ENCODE measurements around the gene SUMO1.
"Not testable (repeated sequence)": the region's sequence is repeated elsewhere in the genome, so short reads cannot be mapped to it uniquely, and the experiment has no call there.

SUMO1 gene

DNA sequence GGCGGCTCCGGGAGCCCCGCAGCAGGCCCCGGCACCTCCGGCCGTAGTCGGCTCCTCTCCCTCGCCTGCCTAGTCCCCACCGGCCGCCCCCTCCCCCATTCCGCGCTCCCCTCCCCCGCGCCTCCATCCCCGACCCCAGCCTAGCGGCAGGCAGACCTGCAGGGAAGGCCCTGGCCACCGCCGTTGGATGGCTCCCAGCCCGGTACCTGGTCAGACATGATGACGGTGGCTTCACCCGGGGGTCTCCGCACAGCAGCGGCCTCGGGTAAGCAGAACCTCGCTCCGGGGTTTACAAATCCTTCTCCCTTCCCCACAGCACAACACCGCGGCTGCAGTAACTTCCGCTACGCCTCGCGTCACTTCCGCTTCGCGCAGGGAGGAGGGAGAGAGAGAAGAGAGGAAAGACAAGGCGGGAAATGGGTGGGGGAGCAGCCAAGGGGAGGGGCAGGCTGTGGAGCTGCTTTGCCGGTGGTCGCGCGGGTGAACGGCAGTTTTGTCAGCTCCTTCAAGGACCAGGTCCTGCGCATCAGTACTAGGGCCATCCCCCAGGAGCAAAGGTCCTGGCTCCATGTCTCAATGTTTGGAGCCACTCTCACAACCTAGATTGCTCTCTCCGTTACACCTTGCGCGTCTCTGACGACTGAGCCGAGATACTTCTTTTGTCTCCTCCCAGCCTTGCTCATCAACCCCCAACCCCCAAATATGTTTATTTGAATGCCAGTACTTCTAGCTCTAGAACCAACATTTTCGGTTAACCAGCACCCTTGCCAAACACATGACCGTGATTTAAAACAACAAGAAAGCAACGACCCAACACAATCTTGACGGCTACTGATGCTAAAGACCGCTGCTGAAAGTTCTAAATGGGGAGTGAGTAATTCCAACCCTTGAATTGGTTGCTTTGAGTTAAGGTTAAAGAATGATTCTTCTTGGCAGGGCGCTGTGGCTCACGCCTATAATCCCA is at the start of gene SUMO1:
Gene SUMO1, minus strand, starts transcription at position 364 of the 964 bp plus-strand sequence. Its CDS starts 146 bp downstream, at position 218.
- peak; percentile 79 to 84 for DNase-seq (ENCODE audit: low read depth in 2 of 2)

DNA sequence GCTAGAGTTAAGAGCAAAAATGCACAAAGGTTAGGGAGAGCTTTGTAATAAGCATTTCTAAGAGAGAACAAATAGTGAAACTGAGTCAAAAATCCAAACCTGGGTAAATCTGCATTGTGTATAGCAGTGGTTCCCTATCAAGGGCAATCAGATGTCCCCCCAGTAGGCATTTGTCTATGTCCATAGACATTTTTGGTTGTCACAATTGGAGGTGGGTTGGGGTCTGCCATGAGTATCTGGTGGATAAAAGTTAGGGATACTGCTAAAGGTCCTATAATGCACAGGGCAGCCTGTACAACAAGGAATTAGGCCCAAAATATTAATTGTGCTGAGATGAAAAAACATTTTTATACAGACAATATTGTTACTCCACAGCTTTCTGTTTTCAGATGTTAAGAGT is 48.2 kb upstream of the SUMO1 start:
- no peak for DNase-seq (ENCODE audit: low read depth in 2 of 2)

DNA sequence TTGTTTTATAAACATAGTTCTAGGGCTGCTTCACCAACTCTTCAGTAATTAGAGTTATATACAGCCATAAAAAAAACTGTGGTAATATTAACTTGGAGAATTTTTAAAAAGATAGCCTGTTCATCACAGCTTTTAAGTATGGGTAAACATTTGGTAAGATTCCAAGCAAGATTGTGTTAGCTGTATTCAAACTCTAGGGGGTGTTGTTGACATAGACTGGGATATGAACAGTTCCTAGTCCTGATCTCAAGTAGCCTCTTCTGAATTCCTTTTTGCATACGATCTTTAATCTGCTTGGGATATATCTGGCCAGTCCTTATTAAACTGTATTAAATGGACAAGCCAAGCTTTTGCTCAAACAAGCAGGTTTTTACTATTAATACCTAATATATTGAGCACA is 40.5 kb upstream of the SUMO1 start:
- DNase-seq (ENCODE audit: low read depth in 2 of 2): no peak

DNA sequence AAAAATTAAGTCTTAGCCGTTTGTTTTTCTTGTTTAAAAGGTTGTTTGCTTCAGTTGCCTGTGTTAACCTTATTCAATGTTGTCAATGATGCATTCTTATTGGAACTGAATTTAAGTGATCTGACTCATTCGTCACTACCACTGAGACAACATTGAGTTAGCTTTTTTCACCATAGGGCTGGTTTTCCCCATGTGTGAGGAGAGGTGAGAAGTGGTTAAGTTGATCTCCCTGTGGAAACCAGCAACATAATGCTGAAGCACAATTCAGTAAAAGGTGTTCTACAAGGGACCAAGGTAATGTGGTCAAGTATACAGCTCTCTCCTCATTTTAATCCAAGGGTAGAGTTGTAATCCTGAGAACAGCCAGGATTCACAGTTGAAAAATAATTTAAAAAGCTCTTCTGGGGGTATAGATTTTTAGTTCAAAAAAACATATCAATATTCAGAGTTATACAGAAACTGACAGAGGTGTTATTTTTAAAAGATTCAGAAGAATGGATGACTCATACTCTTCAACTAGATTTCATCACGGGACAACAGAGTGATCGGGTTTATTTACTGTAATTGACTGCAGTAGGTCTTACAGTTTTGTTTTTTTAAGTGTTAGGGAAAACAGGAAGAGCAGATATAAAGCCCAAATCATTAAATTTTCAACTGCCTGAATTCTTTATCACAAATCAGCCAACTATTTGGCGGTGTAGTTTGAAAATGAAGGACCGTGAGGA is 39.8 kb upstream of the SUMO1 start:
- no peak for DNase-seq (ENCODE audit: low read depth in 2 of 2)

DNA sequence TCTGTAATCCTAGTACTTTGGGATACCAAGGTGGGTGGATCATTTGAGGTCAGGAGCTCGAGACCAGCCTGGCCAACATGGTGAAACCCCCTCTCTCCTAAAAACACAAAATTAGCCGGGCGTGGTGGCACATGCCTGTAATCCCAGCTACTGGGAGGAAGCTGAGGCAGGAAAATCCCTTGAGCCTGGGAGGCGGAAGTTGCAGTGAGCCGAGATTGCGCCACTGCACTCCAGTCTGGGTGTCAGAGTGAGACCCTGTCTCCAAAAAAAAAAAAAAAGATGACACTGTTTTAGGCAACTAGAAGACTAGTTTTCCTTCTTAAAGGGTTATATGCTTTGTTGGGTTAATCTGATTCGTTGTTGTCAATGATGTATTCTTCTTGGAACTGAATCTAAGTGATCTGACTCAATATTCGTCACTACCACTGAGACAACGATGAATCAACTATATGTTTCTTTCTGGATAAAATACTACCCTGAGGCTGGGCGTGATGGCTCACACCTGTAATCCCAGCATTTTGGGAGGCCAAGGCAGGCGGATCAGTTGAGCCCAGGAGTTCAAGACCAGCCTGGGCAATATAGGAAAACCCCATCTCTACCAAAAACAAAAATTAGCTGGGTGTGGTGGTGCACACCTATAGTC is 37.8 kb upstream of the SUMO1 start:
- DNase-seq (ENCODE audit: low read depth in 2 of 2): not testable (repeated sequence)

DNA sequence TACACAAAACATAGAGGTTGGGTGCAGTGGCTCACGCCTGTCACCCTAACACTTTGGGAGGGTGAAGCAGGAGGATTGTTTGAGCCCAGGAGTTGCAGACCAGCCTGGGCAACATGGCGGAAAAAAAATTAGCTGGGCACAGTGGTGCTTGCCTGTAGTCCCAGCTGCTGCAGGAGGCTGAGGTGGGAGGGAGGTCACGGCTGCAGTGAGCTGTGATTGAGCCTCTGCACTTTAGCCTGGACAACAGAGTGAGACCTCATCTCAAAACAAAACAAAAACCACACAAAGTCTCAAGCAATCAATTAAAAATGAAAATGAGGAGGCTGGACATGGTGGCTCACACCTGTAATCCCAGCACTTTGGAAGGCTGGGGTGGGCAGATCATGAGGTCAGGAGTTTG is 32.1 kb upstream of the SUMO1 start:
- DNase-seq (ENCODE audit: low read depth in 2 of 2): no peak

DNA sequence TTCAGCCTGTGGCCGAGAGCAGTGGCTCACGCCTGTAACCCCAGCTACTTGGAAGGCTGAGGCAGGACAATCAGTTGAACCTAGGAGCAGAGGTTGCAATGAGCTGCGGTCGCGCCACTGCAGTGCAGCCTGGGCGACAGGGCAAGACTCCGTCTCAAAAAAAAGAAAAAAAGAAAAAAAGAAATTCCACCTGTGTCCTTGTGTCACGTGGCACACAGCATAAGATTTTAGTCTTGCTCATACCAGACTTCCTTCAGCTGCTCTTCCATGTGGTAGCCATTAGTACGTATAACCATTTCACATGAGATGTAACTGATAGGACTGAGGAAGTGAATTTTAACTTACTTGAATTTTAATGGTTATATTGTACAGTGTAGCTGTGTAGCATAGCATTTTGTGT is 31.2 kb upstream of the SUMO1 start:
- DNase-seq (ENCODE audit: low read depth in 2 of 2): no peak

DNA sequence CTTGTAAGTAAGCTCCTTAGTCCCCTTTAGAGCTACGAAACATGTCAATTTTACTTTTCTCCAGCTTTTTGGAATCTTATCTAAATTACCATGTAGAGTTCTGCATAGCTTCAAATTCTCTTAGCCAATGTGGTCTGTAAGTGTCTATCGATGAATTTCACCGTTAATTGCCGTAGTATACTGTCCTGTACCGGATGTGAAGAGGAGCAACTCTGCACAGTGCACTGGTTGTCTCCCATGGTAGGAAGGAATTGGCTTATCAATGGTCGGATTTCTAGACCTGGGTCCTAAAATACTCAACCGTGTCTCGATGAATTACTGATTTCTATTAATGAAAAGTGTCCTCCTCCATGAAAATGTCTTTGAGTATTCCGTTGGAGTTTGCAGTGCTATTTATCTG is 29.1 kb upstream of the SUMO1 start:
- no peak for DNase-seq (ENCODE audit: low read depth in 2 of 2)

DNA sequence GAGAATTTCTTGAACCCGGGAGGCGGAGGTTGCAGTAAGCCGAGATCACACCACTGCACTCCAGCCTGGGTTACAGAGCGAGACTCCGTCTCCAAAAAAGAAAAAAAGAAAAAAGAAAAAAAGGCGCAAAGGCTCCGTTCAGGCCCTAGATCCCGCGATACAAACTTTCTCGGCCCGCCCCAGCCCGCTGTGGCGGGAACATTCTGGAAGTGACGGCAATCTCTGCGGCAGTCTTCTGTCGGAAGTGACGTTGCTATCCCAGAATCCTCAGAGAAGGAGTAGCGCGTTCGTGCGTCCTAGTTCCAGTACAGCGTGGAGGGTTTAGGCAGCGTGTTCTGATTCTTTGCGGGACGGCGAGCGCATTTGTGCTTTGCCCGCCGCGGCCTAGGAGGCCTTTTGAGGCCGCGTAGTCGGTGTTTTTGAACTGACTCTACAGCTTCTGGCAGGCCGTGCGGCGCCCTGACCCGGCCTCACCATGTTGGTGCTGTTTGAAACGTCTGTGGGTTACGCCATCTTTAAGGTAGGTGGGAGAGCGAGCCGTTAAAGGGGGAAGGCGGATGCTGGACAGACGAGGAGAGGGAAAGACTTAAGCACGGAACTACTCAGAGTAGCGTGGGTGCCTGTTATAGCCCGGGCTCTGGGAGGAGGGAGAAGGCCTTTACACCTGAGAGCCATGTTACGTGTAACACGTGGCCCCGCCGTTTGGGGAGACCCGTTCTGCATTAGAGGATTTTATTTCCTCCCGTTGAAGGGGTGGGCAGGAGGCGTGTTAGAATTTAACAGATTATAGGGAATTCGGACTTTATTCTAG is 27.3 kb upstream of the SUMO1 start, which contains the start of gene NOP58:
Gene NOP58, plus strand, starts transcription at position 297 of the 811 bp plus-strand sequence. Its CDS starts 179 bp downstream, at position 476.
- DNase-seq (ENCODE audit: low read depth in 2 of 2): peak; percentile 77 to 84

DNA sequence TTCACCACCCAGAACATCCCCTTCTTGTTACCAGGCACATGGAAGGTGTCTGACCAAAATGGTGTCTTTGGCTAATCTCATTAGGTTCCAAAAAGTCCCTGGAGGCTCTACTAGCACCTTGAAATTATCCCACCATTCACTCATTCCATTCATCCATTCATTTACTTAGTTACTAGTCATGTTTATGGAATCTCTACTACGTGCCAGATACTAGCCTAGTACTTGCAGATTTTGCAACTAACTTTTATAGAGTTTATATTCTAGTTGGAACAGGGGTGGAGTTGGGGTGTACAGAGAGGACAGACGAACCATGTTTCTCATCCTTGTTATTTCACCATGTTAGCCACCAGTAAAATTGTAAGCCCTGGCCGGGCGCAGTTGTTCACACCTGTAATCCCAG is 23.1 kb upstream of the SUMO1 start:
- DNase-seq (ENCODE audit: low read depth in 2 of 2): no peak

DNA sequence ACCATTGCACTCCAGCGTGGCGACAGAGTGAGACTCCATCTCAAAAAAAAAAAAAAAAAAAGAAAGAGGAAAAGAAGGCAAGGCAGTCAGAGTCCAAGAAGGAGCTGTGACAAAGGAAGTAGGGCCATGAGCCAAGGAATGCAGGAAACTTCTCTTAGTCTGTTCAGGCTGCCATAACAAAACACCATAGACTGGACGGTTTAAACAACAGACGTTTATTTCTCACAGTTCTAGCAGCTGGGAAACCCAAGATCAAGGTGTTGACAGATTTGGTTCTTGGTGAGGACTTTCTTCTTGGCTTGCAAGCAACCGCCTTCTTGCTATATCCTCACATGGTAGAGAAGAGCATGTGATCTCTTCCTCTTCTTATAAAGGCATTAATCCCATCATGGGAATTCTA is 13.1 kb upstream of the SUMO1 start:
- DNase-seq (ENCODE audit: low read depth in 2 of 2): no peak

DNA sequence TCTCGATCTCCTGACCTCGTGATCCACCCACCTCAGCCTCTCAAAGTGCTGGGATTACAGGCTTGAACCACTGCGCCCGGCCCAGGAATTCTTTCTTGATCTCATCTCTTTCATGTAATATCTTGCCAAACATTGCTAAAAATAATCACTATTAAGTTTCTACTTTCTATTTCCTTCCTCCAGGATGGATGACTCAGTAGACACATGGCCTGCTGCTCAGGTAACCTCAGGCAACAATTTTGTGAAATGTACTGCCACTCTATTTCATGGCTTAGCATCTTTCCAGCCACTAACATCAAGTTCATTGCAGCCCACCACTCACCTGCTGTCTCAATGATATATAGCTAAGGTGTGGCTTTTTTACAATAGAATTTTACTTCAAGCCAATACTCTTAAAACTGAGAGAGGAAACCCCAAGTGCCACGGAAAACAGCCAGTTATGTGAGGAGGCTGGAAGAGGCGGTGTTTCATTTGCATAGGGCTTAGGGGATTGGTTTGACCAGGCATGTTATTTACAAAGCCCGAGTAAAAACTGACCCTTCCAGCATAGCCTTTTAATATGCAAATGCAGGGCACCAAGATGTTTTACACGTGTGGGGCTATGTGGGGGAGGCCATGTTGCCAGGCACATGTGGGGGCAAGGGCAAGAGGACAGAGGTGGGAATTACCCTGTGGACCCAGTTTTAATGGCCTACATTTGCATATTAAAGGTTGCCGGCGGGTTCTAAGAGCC is 11.3 kb upstream of the SUMO1 start:
- no peak for DNase-seq (ENCODE audit: low read depth in 2 of 2)

DNA sequence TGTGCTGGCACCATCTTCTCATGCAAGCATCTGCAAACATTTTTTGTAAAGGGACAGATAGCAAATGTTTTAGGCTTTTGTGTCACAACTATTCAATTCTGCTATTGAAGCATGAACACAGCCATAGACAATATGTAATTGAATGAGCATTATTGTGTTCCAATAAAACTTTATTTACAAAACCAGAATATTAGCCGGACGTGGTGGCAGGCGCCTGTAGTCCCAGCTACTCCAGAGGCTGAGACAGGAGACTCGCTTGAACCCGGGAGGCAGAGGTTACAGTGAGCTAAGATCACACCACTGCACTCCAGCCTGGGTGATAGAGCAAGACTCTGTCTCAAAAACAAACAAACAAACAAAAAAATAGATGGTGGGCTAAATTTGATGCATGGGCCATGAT is 9.3 kb upstream of the SUMO1 start:
- DNase-seq (ENCODE audit: low read depth in 2 of 2): not testable (repeated sequence)

DNA sequence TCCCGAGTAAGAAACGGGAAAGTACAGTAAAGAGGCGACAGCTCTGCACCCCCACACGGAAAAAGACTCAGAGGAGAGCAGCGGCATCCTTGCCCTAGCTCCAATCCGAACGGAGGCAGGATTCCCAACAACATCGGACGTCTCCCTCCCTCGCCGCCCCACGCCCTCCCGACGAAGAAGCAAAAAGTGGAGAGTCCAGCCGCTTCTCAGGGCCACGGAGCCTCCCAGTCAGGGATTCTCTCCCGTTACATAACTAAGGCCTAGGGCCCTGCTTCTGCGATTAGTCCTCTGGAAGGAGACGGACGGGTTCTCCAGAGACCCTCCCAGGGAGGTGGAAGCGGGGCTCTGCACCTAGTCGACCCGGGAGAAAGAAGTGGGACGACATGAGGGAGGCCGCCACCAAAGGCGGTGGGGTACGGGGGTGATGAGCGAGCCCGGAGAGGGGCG is 587 bp downstream of the SUMO1 start:
- DNase-seq (ENCODE audit: low read depth in 2 of 2): peak in 1 of 2 donors; percentile 0

DNA sequence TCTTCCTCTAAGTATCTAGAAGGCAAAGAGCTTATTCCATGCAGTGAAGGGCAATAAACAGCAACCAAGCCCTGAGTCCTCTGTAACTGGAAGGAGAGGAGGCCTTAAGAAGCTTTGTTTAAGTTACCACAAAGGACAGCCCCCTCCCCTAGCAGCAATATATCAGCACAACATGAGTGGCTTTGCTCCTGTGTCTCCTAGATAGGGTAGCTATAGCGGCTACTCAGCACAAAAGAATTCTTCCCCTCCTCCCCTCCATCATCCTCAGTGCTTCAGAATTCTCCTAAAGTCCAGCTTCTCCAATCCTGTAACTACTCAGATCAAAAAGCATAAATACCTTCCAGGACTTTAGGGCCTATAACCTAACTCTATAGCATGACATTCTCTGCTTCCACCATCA is 16.5 kb downstream of the SUMO1 start:
- no peak for DNase-seq (ENCODE audit: low read depth in 2 of 2)

DNA sequence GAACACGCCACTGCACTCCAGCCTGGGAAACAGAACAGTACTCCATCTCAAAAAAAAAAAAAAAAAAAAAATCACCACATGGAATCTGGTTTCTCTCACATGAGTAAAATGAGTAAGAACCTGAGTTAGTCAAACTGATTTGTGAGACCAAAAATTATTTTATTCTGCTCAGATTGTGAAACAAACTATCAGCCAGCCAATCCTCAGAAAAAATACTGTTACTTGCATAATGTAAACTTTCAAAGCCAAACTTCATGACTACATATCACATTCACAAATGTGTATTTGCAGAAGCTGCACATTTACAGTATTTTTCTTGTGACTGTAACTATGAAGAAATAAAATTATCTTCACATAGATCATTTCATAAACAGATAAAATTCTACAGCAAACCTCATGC is 23.2 kb downstream of the SUMO1 start:
- no peak for DNase-seq (ENCODE audit: low read depth in 2 of 2)

DNA sequence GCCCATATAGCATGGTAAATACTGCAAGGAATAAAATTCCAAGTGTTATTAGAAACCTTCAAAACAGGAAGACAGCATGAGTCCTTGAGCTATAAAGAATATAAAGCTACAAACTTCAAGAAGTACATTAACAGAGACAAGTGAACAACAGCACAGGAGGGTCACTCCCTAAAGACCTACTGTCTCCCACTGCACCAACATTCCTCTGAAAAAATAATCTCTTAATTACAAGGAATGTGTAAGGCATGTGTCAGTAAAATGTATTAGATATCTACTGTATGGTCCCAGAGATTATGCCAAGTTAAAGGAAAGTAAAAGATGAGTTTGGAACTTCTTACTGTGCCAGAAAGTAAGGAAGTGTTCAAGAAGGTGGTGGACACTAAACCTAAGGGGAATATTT is 29.9 kb downstream of the SUMO1 start:
- no peak for DNase-seq (ENCODE audit: low read depth in 2 of 2)

DNA sequence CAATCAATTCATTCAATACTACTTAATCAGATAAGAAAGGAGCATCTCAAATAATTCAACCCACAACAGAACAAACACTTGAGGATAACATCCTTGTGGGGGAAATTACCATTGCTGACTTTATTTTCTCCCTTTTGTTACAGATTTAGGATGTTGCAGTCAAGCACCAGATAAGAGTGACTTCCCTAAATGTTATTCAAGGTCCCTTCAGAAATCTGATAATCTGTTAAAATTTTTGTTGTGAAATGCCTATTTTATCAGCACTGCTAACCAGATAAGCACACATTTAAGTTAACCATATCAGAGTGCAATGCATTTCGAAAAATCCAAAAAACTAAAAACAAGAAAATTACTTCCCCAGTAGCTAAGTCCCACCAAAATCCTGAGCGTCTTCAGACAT is 33.5 kb downstream of the SUMO1 start:
- no peak for DNase-seq (ENCODE audit: low read depth in 2 of 2)

DNA sequence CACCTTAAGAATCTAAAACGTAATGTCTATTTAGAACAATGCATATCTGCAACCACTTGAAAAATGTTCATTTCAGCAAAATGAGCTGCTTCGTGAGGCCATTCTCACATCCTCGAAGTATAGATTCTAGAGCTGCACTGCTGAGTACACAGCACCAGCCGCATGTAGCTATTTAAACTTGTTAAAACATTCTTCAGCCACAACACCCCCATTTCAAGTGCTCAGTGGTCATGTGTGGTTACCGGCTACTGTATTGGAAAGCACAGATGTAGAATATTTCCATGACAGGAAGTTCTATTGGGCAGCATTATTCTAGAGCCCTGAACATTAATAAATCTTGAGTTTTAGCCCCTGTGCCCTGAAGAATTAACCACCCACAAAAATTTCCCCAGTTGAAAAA is 35.0 kb downstream of the SUMO1 start:
- no peak for DNase-seq (ENCODE audit: low read depth in 2 of 2)
